Tibial artery (tissue), 4 donors: ENCODE results near the gene ZFP69.

Experiments used
- DNase-seq, 2 donors: peaks; one replicate each; pipeline ENCODE4 v3.0.0-alpha.2; 2019
- H3K27ac ChIP-seq, 2 donors: fragments of 200-600 bp; sonication (generic) in 1 of 2; 1 replicate in 1 of 2; 2 replicates in 1 of 2; pipeline ENCODE4 v1.5.1; 2018 to 2019; ENCODE audit warnings: mild to moderate bottlenecking in 1 of 2
- H3K27me3 ChIP-seq, 2 donors: fragments of 200-600 bp; sonication (generic) in 1 of 2; one replicate each; pipeline versions ENCODE4 v1.5.1 to v1.6.0; 2016 to 2019
- H3K36me3 ChIP-seq, 3 donors: fragments of 200-600 bp; sonication (generic) in 2 of 3; one replicate each; pipeline ENCODE4 v1.5.1; 2016 to 2019; ENCODE audit warnings: mild to moderate bottlenecking in 2 of 3
- H3K4me1 ChIP-seq, 4 donors: fragments of 200-600 bp; sonication (generic) in 2 of 4; 1 replicate in 3 of 4; 2 replicates in 1 of 4; pipeline ENCODE4 v1.5.1; 2016 to 2019
- H3K4me3 ChIP-seq, 2 donors: fragments of 200-600 bp; sonication (generic) in 1 of 2; 1 replicate in 1 of 2; 2 replicates in 1 of 2; pipeline ENCODE4 v1.5.1; 2018 to 2019; ENCODE audit warnings: mild to moderate bottlenecking in 2 of 2
- H3K9me3 ChIP-seq, 3 donors: fragments of 200-600 bp; sonication (generic) in 1 of 3; one replicate each; pipeline ENCODE4 v1.5.1; 2016 to 2019
- CTCF ChIP-seq, 2 experiments: fragments of 200-600 bp in 1 of 2; fragments of 450-650 bp in 1 of 2; IDR thresholded peaks; one replicate each; pipeline ENCODE4 v1.5.1; 2017 to 2019; ENCODE audit warnings: antibody characterized with exemption in 2 of 2, mild to moderate bottlenecking in 1 of 2, moderate library complexity in 1 of 2
- intact Hi-C: fragments of 100-400 bp; cut with DNase I; formaldehyde crosslinking; loops from one replicate; pipeline ENCODE4 v1.15.0; 2023; ENCODE audit warnings: low total_unique reads

Gene ZFP69

DNA sequence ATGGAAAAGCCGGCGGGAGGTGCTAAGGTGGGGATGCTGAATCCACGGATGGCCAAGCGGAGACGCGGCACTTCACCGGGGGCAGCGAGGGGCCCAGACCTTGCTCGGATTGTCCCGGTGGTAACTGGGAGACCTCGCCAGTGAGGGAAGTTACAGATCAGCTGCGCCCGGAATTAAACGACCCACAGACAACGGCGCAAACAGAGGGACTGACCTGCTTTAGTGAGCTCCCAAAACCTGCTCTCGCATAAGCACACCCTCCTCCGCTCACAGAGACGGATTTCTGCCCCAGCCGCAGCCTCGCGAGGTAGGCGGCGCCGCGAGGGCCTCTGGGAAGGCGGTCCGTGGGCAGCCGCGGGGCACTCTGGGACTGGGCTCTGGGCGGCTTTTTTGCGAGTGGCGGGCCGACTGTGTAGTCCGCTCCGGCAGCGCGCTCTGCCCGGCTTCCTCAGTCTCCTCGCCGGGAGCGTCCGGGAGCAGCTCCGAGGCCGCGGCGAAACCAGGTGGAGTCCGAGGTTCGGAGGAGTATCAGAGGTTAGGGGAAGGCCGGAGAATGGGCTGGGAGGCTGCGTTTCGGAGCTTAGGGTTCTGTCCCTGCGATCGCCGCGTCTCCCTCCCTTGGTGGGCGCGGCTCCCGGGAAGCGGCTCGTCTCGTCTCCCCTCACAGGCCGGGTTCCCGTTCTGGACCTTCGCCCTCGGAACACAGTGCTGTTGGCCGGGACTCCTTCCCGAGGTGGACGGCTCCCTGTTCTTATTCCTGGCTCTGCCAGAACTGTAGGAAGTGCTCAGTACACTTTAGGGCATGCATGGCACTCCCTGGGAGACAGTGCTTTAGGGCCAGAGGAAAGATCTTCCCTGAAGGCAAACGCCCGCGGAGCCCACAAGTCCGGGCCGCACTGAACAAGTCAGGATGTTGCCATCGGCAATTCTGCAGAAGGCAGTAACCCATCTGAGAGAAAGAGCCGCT lies 31.6 kb downstream of the ZFP69 start, which contains the start of gene EXO5:
Gene EXO5 (plus strand): TSS at position 393 of the 967 bp plus-strand sequence. CDS start 5,778 bp downstream, outside the sequence.
- Histone ChIP-seq H3K27me3 (no peaks in the 10 kb centered on the region), H3K36me3 (no peaks in the 10 kb centered on the region), H3K4me1 (peaks cover 0 to 16% (median 10%) of the 10 kb centered on the region in 4 donors), H3K27ac (peak within 1 kb of the TSS; percentile 75 to 83), H3K9me3 (peaks cover 0 to 3% (median 1%) of the 10 kb centered on the region in 3 donors), H3K4me3 (peak within 1 kb of the TSS; percentile 82 to 85)
- peak; percentile 80 to 87 for DNase-seq
- TF ChIP-seq CTCF (IDR thresholded peaks at IDR 0.05), result no peak
- intact Hi-C loops, result no loop called here

- Histone ChIP-seq H3K36me3 (peaks cover 10 to 19% (median 13%) of the 10 kb centered on the region in 3 donors), H3K4me1 (no peaks in the 10 kb centered on the region), H3K9me3 (peaks cover 0 to 49% (median 21%) of the 10 kb centered on the region in 3 donors), H3K4me3 (no peak overlapping the region), H3K27ac (no peak overlapping the region), H3K27me3 (no peaks in the 10 kb centered on the region)
- no peak for DNase-seq
- no peak for TF ChIP-seq CTCF (IDR thresholded peaks at IDR 0.05)
- intact Hi-C loops, result no loop called here
Observed at GRCh38 chr1:40519517-40519916, 42.4 kb downstream of the ZFP69 start.

DNA sequence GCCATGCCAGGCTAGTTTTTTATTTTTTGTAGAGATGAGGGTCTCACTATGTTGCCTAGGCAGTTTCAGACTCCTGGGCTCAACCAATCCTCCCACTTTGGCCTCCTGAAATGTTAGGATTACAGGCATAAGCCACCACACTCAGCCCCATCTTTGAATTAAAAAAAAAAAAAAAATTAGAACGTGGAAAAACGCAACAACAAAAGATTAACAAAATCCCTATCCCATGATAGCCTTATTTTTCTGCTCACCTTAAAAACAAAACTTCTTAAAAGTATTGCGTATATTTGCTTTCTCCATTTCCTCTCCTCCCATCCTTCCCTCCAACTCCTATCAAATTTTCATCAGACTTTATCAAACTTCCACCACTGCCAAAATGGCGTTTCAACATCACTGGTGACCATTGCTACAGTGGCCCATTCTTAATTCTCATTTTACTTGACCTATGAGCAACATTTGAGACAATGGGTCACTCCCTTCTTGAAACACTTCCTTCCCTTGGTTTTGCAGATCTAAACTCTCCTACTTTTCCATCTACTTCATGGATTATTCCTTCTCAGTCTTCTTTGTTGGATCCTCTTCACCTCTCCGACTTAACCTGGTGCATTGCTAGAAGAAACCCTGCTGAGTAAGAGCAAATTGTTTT lies 53.8 kb downstream of the ZFP69 start:
- Histone ChIP-seq H3K9me3 (peaks cover 0 to 7% (median 0%) of the 10 kb centered on the region in 3 donors), H3K27me3 (no peaks in the 10 kb centered on the region), H3K4me3 (peak overlapping the region; percentile 68 to 70), H3K27ac (peak overlapping the region; percentile 82 to 90), H3K4me1 (peaks cover 0 to 16% (median 8%) of the 10 kb centered on the region in 4 donors), H3K36me3 (no peaks in the 10 kb centered on the region)
- intact Hi-C loops, result no loop called here
- TF ChIP-seq CTCF (IDR thresholded peaks at IDR 0.05), result no peak
- no peak for DNase-seq

GRCh38 chr1:40531381-40532061 lies 54.4 kb downstream of the ZFP69 start, which contains the start of gene ZNF684:
Gene ZNF684 (plus strand): TSS chr1:40531637. CDS start chr1:40533167, 1,530 bp downstream.
- H3K4me3 ChIP-seq, result peak within 1 kb of the TSS; percentile 68 to 70
- DNase-seq, result peak; percentile 86 to 91
- H3K27me3 ChIP-seq, result no peaks in the 10 kb centered on the region
- H3K9me3 ChIP-seq, result peaks cover 0 to under 1% (median 0%) of the 10 kb centered on the region in 3 donors
- no peaks in the 10 kb centered on the region for H3K36me3 ChIP-seq
- H3K27ac ChIP-seq, result peak within 1 kb of the TSS; percentile 82 to 90
- intact Hi-C loops, result no loop called here
- peaks cover 0 to 16% (median 8%) of the 10 kb centered on the region in 4 donors for H3K4me1 ChIP-seq
- no peak for TF ChIP-seq CTCF (IDR thresholded peaks at IDR 0.05)

DNA sequence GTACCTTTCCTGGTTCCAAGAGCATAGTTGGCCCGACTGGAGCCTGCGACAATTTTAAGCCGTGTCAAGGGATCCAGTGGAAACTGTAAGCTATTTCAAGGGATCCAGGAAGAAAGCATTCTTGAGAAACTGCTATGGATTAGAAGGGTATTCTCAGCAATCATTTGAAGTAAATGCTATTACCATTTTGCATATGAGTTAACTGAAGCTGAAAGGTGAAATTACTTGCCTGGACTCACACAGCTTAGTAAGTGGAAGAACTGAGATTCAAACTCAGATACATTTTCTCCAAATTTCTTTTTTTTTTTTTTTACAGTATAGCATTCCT lies 54.9 kb downstream of the ZFP69 start:
- Histone ChIP-seq H3K4me1 (peaks cover 0 to 16% (median 8%) of the 10 kb centered on the region in 4 donors), H3K36me3 (no peaks in the 10 kb centered on the region), H3K4me3 (peak overlapping the region; percentile 68 to 70), H3K9me3 (no peaks in the 10 kb centered on the region), H3K27me3 (no peaks in the 10 kb centered on the region), H3K27ac (peak overlapping the region; percentile 82 to 90)
- no peak for TF ChIP-seq CTCF (IDR thresholded peaks at IDR 0.05)
- intact Hi-C loops, result no loop called here
- no peak for DNase-seq
